Effector CD4-positive, alpha-beta T cell (primary cell): ENCODE measurements around the gene CHL1. TPM values are rescaled to one million over a fixed set of nuclear protein-coding genes. Genes with fewer than 3 reads are reported as not detected.

Experiments used
- DNase-seq: peaks from one replicate; pipeline ENCODE4 v3.0.0-alpha.2; 2020
- total RNA-seq: gene quantifications from one replicate; lab custom pipeline; 2026; lab: John Stamatoyannopoulos, UW

Gene CHL1
- total RNA-seq, result not detected

DNA sequence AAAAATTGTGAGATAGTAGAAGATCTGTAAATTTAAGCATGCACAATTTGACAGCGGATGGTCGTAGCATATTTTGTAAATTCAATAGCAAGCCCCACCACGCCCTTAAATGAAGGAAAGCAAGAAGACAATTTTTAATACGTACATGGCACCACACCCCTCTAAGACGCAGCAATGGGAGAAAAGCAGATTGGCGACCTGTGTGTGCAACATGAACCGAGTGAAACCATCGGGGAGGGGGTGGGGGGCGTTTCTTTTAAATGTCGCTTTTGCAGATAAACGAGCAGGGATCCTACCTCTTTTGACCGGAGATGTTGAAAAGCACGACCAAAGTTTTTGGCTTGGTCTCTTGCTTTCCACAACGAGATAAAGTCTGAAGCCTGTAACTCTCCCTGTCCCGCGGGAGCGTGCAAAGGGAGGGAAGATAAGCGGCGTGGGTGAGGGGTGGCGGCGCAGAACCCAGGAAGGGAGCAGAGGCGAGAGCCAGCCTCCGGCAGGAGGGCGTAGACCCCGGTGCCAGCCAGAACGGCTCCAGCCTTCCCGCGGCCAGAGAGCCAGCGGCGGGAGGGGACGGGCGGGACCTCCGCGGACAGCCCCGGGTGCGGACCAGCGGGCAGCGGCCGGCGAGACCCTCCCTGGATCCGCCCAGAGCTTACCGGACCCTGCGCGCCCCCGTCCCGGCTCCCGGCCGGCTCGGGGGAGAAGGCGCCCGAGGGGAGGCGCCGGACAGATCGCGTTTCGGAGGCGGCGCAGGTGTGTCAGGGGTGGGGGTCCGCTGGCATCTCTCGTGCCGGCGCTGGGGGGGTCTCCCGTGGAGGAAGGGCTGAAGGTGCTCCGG lies at the start of gene CHL1:
Gene CHL1, plus strand, starts transcription at position 453 of the 838 bp plus-strand sequence. CDS start 123,014 bp downstream, outside the sequence.
- no peak for DNase-seq

- no peak for DNase-seq
Measured at GRCh38 chr3:151614-152189, 44.9 kb upstream of the CHL1 start.

DNA sequence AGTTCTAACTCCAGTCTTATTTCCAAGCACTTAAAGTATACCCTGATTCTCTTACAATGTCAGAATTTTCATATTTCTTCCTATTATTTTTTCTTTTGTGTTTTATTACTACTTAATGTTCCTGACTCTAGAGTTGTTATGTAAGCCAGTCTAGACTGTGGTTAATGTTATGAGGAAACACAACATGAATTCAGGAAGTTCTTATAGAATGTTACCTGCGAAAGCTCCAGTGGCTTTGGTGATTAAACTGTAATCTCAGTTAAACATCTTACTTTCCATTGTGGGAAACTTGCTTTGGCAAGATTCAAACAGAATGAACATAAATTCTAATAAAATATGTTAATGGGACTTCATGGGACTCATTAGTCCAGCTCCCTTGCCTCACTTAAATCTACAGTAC lies 36.6 kb upstream of the CHL1 start:
- no peak for DNase-seq

DNA sequence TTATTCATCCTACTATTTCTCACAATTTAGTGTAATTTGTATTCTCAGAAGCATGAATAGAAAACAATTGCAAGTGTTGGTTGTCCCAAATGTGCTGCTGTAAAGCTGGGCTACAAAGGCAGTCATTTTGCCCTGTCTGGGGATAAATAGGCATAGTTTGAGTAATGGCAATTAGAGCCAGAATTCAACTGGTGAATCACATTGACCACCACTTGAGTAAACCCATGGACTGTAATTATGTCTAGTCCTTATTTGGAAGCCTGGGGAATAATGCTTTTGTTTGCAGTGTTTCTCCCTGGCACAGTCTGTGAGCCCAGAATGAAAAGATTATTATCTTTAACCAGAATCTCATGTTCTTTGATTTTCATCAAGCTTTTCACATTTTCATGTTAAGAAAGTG lies 30.5 kb upstream of the CHL1 start:
- no peak for DNase-seq

GRCh38 chr3:166799-167198 lies 29.8 kb upstream of the CHL1 start:
- no peak for DNase-seq

DNA sequence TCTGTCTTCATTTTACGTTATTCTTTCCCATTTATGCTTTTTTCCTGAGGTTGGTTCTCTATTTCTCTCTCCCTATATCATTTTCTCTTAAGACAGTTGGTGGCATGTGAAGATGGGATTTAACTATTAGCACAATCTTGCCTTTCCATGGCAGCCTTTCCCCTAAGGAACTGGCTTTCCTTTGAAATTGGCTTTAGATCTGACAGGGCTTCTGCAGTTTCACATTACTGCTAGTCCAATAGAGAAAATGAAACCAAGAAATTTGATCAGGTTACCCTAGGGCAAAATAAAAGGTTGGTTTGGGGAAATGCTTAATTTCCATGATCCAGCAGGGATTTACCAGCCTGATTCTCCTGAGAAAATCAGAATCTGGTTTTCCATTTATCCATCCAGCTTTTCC lies 22.7 kb upstream of the CHL1 start:
- no peak for DNase-seq

- DNase-seq, result no peak
Measured at GRCh38 chr3:184976-185375, 11.6 kb upstream of the CHL1 start.

- no peak for DNase-seq
Measured at GRCh38 chr3:192215-192929, 4.2 kb upstream of the CHL1 start.

DNA sequence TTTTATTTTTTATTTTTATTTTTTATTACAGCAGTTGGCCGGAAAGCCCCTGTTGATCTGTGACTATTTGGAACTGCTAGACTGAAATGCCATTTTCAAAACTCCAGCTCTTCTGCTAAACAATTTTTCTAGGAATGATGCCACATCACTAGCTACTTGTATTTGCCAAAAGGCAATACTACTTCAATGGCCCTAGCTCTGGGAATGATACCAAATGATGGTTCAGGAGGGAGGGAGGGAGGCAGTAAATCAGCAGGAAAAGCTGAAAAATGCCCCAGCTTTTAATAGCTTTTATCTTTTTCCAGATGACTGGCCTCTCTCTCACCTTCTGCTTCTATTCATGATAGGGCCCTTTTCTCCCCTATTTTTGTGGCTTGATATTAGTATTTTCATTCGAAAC lies 2.6 kb upstream of the CHL1 start:
- DNase-seq, result no peak

DNA sequence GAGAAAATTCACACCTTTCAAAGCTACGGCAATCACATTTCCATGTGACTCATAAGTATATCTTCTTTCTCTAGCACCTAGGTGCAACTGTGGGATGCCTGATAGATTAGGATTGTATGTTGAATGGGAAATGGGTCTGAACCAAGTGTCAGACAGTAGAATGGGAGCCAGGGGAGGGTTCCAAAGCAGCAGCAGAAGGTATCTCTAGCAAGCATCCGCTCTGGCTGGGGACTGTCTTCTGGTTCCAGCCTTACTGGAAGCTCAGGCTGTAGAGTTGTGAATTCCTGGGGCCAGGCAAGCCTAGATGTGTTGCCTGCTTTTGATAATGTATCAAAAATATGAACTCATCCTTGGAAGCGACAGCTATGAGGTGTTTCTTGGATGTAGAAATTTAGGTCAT lies 2.1 kb upstream of the CHL1 start:
- DNase-seq, result no peak

DNA sequence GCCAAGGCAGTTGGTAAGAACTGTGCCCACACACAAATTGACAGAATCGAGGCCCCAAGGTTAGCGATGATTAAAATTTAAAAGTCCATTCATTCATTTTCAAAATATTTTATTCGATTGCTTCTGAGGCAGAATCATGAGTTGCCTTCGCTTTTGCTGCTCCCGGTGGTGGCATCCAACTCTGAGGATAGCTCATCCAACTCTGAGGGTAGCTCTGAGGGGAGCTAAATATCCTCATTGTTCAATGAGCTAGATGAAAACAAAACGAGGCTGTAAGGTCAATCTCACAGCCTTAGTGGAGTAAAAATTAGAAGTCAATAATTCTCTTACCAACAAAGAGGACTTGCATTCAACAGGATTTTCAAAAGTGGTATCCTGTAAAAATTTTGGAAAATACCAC lies 897 bp upstream of the CHL1 start:
- no peak for DNase-seq

DNA sequence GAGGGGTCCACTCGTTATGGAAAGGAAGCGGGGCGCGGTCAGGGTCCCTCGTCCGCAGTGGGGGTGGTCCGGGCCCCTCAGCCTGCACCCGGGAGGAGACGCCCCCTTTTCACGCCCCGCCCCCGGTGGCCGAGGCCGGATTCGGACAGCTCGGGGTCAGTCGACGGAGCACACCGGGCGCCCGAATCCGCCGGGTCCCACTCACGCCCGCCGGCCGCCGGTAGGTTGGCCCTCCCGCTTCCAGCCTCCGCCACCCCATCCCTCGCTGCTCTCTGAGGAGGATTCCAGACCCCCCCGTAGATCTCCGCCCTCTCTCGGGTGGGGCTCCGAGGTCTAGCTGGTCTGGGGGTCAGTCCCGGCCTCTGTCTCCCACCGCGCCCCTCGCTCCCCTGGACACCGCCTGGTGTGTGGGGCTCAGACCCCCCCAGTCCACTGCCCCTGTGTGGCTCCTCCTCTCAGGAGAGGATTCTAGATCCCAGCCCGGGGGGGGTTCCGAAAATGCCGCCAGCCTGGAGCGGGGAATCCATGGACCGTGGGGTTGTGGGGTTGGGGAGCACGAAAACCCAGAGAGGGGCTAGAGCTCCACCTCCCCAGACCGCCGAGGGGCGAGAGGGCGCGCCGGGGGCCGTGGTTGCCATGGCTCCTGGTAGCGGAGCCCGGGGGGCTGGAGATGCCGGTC lies 725 bp downstream of the CHL1 start:
- DNase-seq, result no peak

DNA sequence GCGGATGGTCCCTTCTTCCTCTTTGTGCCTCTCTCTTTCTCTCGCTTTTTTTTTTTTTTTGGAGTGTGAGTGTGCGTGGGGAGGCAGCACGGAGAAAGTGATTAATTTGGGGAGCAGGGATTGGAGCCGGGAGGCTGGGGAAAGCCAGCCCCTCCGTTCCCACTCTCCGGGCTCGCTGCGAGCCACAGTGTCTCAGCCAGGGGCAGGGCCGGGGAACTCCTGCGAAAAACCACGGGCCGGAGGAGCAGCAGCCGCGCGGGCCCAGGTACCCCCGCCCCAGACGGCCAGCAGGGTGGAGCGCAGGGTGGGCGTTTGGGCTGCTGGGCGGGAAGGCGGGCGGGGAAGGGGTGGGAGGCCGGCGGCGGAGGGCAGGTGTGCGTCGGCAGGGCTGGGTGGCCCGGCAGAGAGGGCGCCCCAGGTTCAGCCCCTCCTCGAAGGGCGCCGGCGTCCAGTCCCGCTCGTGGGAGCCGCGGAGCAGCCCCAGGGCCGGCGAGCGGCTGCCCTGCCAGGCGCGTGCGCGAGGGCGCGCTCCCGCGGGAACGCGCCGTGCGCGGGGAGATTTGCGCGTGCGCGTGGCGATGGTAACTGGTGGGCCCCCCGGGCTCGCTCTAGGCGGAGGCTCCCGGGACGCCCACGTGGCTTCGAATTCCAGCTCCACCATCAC lies 1.4 kb downstream of the CHL1 start:
- DNase-seq, result no peak

- DNase-seq, result no peak
Measured at GRCh38 chr3:199835-200234, 3.3 kb downstream of the CHL1 start.

DNA sequence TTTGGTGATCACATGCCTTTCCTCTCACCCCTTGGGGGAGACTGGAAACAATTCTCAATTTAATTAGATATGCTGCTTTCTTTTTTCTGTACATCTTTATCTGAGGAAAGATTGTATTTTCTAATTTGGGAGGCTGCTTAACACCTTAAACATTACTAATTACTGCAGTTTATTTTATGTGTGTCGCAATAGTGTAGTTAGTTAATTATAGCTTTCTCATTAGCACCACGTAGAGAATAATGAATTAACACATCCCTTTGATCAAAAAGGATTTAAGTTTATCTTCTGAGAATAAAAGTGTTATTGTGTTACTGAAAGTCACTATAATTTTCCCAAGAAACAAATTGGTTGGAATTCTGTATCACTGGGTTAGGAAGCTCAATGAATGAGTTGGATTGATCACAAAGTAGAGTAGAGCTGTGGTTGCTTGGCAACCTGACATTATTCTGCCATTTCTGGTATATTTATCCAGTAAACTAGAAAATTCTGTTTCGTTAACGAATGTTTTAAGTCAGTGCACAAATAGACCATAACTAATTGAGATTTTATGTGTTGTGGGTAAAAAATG lies 4.3 kb downstream of the CHL1 start:
- DNase-seq, result no peak

GRCh38 chr3:204102-204501 lies 7.5 kb downstream of the CHL1 start:
- DNase-seq, result no peak

- no peak for DNase-seq
Measured at GRCh38 chr3:207973-208372, 11.4 kb downstream of the CHL1 start.

DNA sequence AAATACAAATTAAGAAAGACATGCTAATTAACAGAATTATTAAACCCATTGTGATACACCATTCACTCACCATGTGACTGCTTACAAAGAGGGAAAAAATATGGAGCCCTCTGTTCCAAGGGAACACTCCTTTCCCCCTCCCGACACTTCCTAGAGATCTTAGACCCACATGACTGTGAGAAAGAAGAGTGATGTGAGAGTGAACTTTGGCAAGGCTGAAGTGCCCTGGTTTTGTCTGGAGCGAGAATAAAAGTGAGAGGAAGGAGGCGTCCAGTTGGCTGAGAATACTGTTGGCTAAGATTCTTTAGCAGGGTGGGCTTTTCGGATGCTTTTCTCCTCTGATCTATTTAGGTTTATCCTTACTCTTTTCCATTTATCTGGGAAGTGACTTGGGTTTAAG lies 14.1 kb downstream of the CHL1 start:
- DNase-seq, result no peak

- DNase-seq, result no peak
Measured at GRCh38 chr3:212432-212831, 15.9 kb downstream of the CHL1 start.

DNA sequence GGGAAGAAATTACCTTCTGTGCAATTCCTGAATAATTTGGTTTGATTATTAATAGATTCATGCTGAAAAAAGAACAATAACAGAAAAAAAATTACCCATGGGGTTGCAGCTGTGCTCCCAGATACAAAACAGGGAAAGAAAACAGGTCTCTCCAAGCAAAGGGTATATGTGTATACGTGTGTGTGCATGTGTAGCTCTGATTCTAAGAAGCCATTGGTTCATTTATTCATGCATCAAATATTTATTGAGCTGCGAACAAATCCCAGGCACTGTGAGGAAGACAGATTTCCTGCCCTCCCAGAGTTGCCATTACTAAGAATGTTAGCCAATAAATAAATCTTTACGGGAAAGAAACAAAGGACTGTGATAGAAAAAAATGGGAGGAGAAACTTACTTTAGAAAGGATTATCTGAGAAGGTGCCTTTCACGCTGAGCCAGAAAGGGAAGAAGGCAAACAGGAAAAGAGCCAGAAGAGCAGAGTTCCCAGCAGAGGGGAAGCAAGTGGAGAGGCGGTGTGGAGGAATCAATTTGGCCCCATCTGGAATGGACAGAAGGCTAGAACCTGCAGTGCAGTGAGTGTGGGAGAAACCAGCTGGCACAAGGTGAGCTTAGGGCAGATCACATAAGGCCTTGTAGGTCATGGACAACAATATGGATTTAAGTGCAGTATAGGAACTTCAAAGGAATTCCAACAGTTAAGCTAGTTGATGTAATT lies 20.7 kb downstream of the CHL1 start:
- DNase-seq, result no peak

DNA sequence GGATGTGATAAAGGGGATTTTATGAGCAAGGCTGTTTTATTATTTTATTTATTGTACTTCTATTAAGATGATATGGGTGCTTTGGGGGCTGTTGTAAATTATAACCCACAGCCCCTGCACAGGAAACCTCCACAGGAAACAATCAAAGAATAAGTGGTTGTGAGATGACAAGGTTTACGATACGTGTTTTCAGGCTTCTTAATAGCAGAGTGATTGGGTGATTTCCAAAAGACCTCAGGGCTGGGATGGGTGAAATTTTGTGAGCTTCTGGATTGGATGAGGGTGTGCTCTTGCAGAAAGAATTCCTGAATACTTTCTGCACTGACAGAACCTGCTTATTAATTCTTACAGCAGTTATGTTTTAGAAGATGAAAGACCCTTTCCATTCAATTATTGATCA lies 21.4 kb downstream of the CHL1 start:
- no peak for DNase-seq
